ENCODE measurements around the gene SF3B4. TPM values are rescaled to one million over a fixed set of nuclear protein-coding genes. Genes with fewer than 3 reads are reported as not detected.

Gene SF3B4
- total and polyA plus RNA-seq, 4 donors, result 6.3 to 16.6 (median 12.5) TPM

DNA sequence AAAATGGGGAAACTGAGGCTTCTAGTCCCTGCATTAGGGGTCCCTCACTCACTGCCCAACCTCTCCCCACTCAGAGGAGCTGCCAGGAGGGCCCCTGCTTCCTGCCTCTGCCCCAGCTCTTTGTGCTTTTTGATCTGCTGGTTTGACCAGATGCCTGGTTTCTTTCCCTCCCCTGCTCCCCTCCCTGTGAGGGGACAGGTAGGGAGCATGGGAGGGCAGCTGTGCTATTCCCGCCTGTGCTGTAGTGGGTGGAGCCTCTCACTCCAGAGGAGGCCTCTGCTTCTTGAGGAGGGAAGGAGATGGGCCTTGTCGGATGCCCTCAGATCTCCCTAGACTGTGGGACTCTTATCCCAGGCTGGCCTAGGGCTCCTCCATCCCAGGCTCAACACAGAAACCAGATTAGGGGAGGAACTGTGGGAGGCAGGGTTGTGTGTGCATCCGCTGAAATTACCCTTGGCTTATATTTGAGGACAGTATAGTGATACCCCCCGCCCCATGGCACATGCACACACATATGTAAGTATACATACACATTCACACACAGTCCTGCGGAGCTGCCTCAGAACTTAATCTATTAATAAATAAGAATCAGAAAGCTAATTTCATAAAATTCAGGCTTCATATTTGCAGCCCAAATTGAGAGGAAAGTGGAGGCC is 23.6 kb downstream of the SF3B4 start:
- Histone ChIP-seq H3K4me3 (ENCODE audit: low read depth in 1 of 3, low read length in 3 of 3) (no peak overlapping the region), H3K4me1 (ENCODE audit: control insufficient read depth in 4 of 4, insufficient read depth in 4 of 4, low read length in 3 of 4) (peaks cover 2 to 19% (median 6%) of the 10 kb centered on the region in 4 donors), H3K27ac (ENCODE audit: low read depth in 1 of 2, low read length in 2 of 2) (no peak overlapping the region), H3K36me3 (ENCODE audit: control insufficient read depth in 4 of 4, insufficient read depth in 3 of 4, low read depth in 1 of 4, low read length in 3 of 4) (no peaks in the 10 kb centered on the region), H3K27me3 (ENCODE audit: control insufficient read depth in 4 of 4, insufficient read depth in 4 of 4, low read length in 3 of 4) (no peaks in the 10 kb centered on the region), H3K9me3 (ENCODE audit: control insufficient read depth in 4 of 4, low read length in 3 of 4) (no peaks in the 10 kb centered on the region), H3K9ac (ENCODE audit: low read depth in 1 of 2, low read length in 2 of 2) (no peak overlapping the region)
- TF ChIP-seq SP1 (IDR thresholded peaks at IDR 0.05), result no peak
- TF ChIP-seq NR2F2 (IDR thresholded peaks at IDR 0.05), result no peak
- DNase-seq (ENCODE audit: low spot score), result no peak
- 88% methylated on average over 5 of the region's 5 CpGs for WGBS

DNA sequence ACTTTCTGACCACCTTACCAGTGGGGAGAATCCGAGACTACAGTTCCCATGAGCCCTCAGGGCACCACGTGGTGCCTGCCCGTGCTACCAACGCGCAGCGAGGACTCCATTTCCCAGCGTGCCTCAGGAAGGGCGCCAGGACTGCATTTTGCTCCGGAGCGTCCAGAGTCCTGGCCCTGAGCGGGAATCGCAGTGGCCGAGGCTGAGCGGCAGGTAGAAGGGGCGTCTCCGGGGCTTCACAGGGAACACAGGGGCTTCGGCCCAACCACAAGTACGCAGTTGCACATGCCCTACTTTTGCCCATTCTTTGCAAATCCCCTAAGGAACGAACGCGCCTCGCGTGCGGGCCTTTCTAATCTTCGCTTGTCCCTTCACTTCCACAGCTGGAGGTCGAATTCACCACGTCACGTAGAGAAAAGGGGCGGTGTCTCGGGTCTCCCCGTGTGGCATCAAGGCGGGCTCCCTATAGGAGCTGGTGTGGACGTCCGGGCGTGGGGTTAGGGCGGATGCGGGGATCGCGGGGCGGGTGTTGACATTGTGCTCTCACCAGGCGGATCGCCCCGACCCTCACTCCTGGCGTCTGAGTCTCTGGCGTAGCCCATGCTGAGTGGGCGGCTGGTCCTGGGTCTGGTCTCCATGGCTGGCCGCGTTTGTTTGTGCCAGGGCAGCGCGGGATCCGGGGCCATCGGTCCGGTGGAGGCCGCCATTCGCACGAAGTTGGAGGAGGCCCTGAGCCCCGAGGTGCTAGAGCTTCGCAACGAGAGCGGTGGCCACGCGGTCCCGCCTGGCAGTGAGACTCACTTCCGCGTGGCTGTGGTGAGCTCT is 27.9 kb downstream of the SF3B4 start, which contains the start of gene BOLA1:
Gene BOLA1 (plus strand): TSS at position 109 of the 825 bp plus-strand sequence. CDS start 492 bp downstream, at position 601.
- WGBS, result 9% methylated on average over 65 of the region's 65 CpGs
- TF ChIP-seq HNF4G (IDR thresholded peaks at IDR 0.05) (peak; percentile 50), TAF1 (conservative IDR thresholded peaks at IDR 0.05) (peak; percentile 91), FOXA2 (IDR thresholded peaks at IDR 0.05) (no peak), JUND (IDR thresholded peaks at IDR 0.05) (no peak), SP1 (IDR thresholded peaks at IDR 0.05) (peak; percentile 74), NR2F2 (IDR thresholded peaks at IDR 0.05) (peak; percentile 58), YY1 (IDR thresholded peaks at IDR 0.05) (peak; percentile 96), RAD21 (IDR thresholded peaks at IDR 0.05) (peak; percentile 40 to 55), GABPA (IDR thresholded peaks at IDR 0.05 in 1 of 2, conservative IDR thresholded peaks at IDR 0.05 in 1 of 2) (peak in 1 of 2 donors; percentile 77), HNF4A (conservative IDR thresholded peaks at IDR 0.05) (peak; percentile 74 to 80), RXRA (IDR thresholded peaks at IDR 0.05) (peak; percentile 38 to 46), FOXA1 (IDR thresholded peaks at IDR 0.05) (no peak), EGR1 (IDR thresholded peaks at IDR 0.05; ENCODE audit: low read depth in 2 of 2) (peak in 1 of 2 donors; percentile 18)
- TF ChIP-seq, protein P1, sequence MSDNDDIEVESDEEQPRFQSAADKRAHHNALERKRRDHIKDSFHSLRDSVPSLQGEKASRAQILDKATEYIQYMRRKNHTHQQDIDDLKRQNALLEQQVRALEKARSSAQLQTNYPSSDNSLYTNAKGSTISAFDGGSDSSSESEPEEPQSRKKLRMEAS (IDR thresholded peaks at IDR 0.05), result peak; percentile 89
- TF ChIP-seq, protein P2, sequence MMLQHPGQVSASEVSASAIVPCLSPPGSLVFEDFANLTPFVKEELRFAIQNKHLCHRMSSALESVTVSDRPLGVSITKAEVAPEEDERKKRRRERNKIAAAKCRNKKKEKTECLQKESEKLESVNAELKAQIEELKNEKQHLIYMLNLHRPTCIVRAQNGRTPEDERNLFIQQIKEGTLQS (IDR thresholded peaks at IDR 0.05), result no peak
- TF ChIP-seq, protein P3, sequence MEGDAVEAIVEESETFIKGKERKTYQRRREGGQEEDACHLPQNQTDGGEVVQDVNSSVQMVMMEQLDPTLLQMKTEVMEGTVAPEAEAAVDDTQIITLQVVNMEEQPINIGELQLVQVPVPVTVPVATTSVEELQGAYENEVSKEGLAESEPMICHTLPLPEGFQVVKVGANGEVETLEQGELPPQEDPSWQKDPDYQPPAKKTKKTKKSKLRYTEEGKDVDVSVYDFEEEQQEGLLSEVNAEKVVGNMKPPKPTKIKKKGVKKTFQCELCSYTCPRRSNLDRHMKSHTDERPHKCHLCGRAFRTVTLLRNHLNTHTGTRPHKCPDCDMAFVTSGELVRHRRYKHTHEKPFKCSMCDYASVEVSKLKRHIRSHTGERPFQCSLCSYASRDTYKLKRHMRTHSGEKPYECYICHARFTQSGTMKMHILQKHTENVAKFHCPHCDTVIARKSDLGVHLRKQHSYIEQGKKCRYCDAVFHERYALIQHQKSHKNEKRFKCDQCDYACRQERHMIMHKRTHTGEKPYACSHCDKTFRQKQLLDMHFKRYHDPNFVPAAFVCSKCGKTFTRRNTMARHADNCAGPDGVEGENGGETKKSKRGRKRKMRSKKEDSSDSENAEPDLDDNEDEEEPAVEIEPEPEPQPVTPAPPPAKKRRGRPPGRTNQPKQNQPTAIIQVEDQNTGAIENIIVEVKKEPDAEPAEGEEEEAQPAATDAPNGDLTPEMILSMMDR (IDR thresholded peaks at IDR 0.05; ENCODE audit: low read depth, low read length, missing input control), result no peak
- TF ChIP-seq, protein P4, sequence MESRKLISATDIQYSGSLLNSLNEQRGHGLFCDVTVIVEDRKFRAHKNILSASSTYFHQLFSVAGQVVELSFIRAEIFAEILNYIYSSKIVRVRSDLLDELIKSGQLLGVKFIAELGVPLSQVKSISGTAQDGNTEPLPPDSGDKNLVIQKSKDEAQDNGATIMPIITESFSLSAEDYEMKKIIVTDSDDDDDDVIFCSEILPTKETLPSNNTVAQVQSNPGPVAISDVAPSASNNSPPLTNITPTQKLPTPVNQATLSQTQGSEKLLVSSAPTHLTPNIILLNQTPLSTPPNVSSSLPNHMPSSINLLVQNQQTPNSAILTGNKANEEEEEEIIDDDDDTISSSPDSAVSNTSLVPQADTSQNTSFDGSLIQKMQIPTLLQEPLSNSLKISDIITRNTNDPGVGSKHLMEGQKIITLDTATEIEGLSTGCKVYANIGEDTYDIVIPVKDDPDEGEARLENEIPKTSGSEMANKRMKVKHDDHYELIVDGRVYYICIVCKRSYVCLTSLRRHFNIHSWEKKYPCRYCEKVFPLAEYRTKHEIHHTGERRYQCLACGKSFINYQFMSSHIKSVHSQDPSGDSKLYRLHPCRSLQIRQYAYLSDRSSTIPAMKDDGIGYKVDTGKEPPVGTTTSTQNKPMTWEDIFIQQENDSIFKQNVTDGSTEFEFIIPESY (IDR thresholded peaks at IDR 0.05), result peak; percentile 63
- TF ChIP-seq, protein P5, sequence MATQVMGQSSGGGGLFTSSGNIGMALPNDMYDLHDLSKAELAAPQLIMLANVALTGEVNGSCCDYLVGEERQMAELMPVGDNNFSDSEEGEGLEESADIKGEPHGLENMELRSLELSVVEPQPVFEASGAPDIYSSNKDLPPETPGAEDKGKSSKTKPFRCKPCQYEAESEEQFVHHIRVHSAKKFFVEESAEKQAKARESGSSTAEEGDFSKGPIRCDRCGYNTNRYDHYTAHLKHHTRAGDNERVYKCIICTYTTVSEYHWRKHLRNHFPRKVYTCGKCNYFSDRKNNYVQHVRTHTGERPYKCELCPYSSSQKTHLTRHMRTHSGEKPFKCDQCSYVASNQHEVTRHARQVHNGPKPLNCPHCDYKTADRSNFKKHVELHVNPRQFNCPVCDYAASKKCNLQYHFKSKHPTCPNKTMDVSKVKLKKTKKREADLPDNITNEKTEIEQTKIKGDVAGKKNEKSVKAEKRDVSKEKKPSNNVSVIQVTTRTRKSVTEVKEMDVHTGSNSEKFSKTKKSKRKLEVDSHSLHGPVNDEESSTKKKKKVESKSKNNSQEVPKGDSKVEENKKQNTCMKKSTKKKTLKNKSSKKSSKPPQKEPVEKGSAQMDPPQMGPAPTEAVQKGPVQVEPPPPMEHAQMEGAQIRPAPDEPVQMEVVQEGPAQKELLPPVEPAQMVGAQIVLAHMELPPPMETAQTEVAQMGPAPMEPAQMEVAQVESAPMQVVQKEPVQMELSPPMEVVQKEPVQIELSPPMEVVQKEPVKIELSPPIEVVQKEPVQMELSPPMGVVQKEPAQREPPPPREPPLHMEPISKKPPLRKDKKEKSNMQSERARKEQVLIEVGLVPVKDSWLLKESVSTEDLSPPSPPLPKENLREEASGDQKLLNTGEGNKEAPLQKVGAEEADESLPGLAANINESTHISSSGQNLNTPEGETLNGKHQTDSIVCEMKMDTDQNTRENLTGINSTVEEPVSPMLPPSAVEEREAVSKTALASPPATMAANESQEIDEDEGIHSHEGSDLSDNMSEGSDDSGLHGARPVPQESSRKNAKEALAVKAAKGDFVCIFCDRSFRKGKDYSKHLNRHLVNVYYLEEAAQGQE (IDR thresholded peaks at IDR 0.05), result peak; percentile 92
- no peaks in the 10 kb centered on the region for H3K36me3 ChIP-seq (ENCODE audit: control insufficient read depth in 4 of 4, insufficient read depth in 3 of 4, low read depth in 1 of 4, low read length in 3 of 4)
- H3K27me3 ChIP-seq (ENCODE audit: control insufficient read depth in 4 of 4, insufficient read depth in 4 of 4, low read length in 3 of 4), result no peaks in the 10 kb centered on the region
- H3K4me3 ChIP-seq (ENCODE audit: low read depth in 1 of 3, low read length in 3 of 3), result peak within 1 kb of the TSS; percentile 57 to 91 (median 76)
- DNase-seq (ENCODE audit: low spot score), result peak; percentile 89
- H3K27ac ChIP-seq (ENCODE audit: low read depth in 1 of 2, low read length in 2 of 2), result peak within 1 kb of the TSS; percentile 91 to 95
- peaks cover 2 to 19% (median 6%) of the 10 kb centered on the region in 4 donors for H3K4me1 ChIP-seq (ENCODE audit: control insufficient read depth in 4 of 4, insufficient read depth in 4 of 4, low read length in 3 of 4)
- H3K9me3 ChIP-seq (ENCODE audit: control insufficient read depth in 4 of 4, low read length in 3 of 4), result no peaks in the 10 kb centered on the region
- H3K9ac ChIP-seq (ENCODE audit: low read depth in 1 of 2, low read length in 2 of 2), result peak within 1 kb of the TSS; percentile 72 to 85

All from liver (tissue), 9 donors.